Activated naive CD8-positive, alpha-beta T cell treated with anti-CD3 and anti-CD28 coated beads for 36 hours (primary cell): ENCODE results near the gene HOXA6. TPM values are rescaled to one million over a fixed set of nuclear protein-coding genes. Genes with fewer than 3 reads are reported as not detected.
A peak's percentile ranks its signal among the peaks of the same experiment; 100 is the strongest.

ENCODE experiments used
- DNase-seq: peaks from one replicate; pipeline ENCODE4 v3.0.0; 2021
- H3K27ac Mint-ChIP-seq: one replicate; pipeline ENCODE4 v1.8.0; 2022; ENCODE audit warnings: mild to moderate bottlenecking, moderate library complexity, mixed read lengths
- H3K27me3 Mint-ChIP-seq: one replicate; pipeline ENCODE4 v1.8.0; 2022; ENCODE audit warnings: mild to moderate bottlenecking, mixed read lengths
- H3K36me3 Mint-ChIP-seq: one replicate; pipeline ENCODE4 v1.8.0; 2021; ENCODE audit warnings: mild to moderate bottlenecking, mixed read lengths
- H3K4me1 Mint-ChIP-seq: one replicate; pipeline ENCODE4 v1.8.0; 2021; ENCODE audit warnings: mixed read lengths
- H3K4me3 Mint-ChIP-seq: one replicate; pipeline ENCODE4 v1.8.0; 2022; ENCODE audit warnings: mild to moderate bottlenecking, moderate library complexity, mixed read lengths
- H3K9me3 Mint-ChIP-seq: one replicate; pipeline ENCODE4 v1.8.0; 2022; ENCODE audit warnings: mixed read lengths
- total RNA-seq, 2 experiments: library from RNA; stranded (reverse); gene quantifications; one replicate each; pipeline ENCODE4 v1.2.3, GENCODE V29; 2021

Gene HOXA6
- total RNA-seq, 2 experiments from 2014 or later: not detected

- H3K4me3 Mint-ChIP-seq: no peak overlapping the region
- H3K27me3 Mint-ChIP-seq: peaks cover 92% of the 10 kb centered on the region
- no peaks in the 10 kb centered on the region for H3K9me3 Mint-ChIP-seq
- H3K4me1 Mint-ChIP-seq: peaks cover 32% of the 10 kb centered on the region
- no peaks in the 10 kb centered on the region for H3K36me3 Mint-ChIP-seq
- no peak for DNase-seq
- no peak overlapping the region for H3K27ac Mint-ChIP-seq
These were observed 15.2 kb upstream of the HOXA6 start for GRCh38 chr7:27162561-27163287.

DNA sequence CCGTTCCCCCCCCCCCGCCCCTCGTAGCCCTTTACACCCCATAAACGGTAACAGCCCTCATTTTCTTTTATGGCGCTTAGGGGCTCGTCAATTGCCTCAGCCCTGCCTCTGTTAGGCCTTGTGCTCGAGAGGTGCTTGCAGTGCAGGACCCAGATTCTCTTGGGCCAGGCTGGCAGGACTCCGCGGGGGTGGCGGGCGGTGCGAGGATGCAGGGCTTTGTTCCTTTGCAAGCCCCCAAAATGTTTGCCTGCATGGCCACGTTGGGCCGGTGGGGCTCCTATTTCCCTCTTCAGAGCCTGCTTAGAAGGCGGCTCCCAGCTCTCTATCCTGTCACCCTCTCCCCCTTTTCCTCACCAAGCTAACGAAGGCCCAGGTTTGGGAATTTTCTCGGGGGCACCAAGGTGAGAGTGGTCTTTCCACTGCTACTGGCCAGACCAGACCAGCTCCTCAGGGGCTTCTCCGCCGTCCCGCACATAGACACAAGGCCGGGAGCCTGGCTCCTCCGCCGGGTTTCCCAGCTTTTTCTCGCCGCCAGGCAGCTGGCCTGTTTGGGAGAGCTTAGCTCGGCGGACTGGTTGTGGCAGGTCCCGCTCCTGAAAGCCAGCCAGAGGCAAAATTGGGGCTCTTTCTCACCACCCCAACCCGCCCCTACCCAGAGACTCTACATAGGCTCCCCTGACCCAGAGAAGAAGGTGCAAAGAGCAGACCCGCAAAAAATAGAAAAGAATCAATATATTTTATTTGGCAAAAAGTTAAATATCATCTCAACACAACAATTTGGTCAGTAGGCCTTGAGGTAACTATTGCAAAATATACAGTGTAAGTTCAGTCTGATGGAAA is 14.4 kb upstream of the HOXA6 start:
- no peak for DNase-seq
- H3K4me3 Mint-ChIP-seq: no peak overlapping the region
- no peaks in the 10 kb centered on the region for H3K9me3 Mint-ChIP-seq
- H3K36me3 Mint-ChIP-seq: no peaks in the 10 kb centered on the region
- no peak overlapping the region for H3K27ac Mint-ChIP-seq
- H3K4me1 Mint-ChIP-seq: peaks cover 32% of the 10 kb centered on the region
- peaks cover 92% of the 10 kb centered on the region for H3K27me3 Mint-ChIP-seq

DNA sequence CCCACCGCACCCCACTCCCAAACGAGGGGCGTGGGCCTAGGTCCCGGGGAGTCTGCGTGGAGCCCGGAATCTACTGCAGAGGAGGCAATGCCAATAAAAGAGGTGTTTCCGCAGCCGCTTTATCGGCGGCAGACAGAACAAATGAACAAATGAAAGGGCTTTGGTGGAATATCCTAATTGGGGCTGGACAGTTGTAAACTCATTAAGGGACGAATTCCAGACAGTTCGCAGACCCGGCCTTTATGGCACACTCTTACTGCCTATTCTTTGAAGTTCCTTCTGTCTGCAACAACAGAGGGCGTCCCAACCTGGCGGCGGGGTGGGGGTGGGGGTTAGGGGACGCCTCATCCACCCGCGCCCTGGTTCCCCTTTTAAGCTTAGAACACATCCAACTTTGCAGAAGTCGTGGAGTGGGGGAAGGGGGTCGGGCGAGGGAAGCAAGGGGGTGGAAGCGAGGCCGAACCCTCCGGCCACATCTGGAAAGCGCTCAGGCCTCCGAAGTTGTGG is 13.7 kb upstream of the HOXA6 start:
- Mint-ChIP-seq H3K9me3 (no peaks in the 10 kb centered on the region), H3K27ac (no peak overlapping the region), H3K4me1 (peaks cover 32% of the 10 kb centered on the region), H3K36me3 (no peaks in the 10 kb centered on the region), H3K27me3 (peaks cover 92% of the 10 kb centered on the region), H3K4me3 (peak overlapping the region; percentile 58)
- no peak for DNase-seq

DNA sequence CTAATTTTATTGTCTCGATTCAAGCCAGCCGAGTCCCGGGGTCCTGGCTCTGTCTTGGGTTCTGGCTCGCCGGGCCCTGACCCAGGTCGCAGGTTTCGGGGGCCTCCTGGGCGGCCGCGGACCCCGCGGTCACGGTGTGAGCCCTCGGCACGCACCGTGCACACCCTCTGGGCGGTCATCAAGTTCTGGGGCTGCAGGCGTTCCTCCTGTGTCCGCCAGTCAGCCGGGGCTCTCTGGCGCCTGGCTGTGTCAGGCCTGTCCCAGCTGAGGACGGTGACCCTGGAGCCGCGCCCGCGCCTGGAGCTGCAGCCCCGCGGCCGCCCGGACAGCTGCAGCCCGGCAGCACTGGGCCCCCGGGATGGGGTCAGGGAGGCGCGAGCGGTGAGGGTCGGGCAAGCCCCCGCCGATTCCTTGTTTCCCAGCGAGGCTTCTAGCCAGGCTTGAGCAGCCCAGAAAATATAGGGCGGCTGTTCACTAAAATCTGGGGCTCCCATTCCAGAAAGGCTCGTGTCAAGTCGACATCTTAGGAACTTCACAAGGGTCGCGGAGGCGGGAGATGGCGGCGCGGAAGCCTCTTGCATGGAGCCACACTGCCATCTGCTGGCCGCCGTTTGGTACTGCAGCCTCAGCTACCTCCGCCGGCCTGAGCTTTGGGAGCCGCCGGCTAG is 13.1 kb upstream of the HOXA6 start:
- Mint-ChIP-seq H3K36me3 (no peaks in the 10 kb centered on the region), H3K27me3 (peaks cover 92% of the 10 kb centered on the region), H3K4me3 (peak overlapping the region; percentile 58), H3K9me3 (no peaks in the 10 kb centered on the region), H3K4me1 (peaks cover 32% of the 10 kb centered on the region), H3K27ac (no peak overlapping the region)
- DNase-seq: peak; percentile 80

GRCh38 chr7:27160145-27160545 is 12.6 kb upstream of the HOXA6 start:
- Mint-ChIP-seq H3K4me3 (peak overlapping the region; percentile 47), H3K36me3 (no peaks in the 10 kb centered on the region), H3K27me3 (peaks cover 92% of the 10 kb centered on the region), H3K27ac (no peak overlapping the region), H3K4me1 (peaks cover 32% of the 10 kb centered on the region), H3K9me3 (no peaks in the 10 kb centered on the region)
- no peak for DNase-seq

- peaks cover 2% of the 10 kb centered on the region for H3K36me3 Mint-ChIP-seq
- H3K4me3 Mint-ChIP-seq: peak overlapping the region; percentile 29
- no peak for DNase-seq
- no peak overlapping the region for H3K27ac Mint-ChIP-seq
- peaks cover 33% of the 10 kb centered on the region for H3K4me1 Mint-ChIP-seq
- no peaks in the 10 kb centered on the region for H3K9me3 Mint-ChIP-seq
- peaks cover 94% of the 10 kb centered on the region for H3K27me3 Mint-ChIP-seq
These were observed 11.9 kb upstream of the HOXA6 start for GRCh38 chr7:27159266-27160144.

GRCh38 chr7:27158436-27159265 is 11.1 kb upstream of the HOXA6 start:
- no peak overlapping the region for H3K4me3 Mint-ChIP-seq
- peaks cover 34% of the 10 kb centered on the region for H3K4me1 Mint-ChIP-seq
- H3K9me3 Mint-ChIP-seq: no peaks in the 10 kb centered on the region
- no peak for DNase-seq
- H3K27me3 Mint-ChIP-seq: peaks cover 94% of the 10 kb centered on the region
- no peak overlapping the region for H3K27ac Mint-ChIP-seq
- peaks cover 2% of the 10 kb centered on the region for H3K36me3 Mint-ChIP-seq

- Mint-ChIP-seq H3K4me1 (peaks cover 34% of the 10 kb centered on the region), H3K27me3 (peaks cover 94% of the 10 kb centered on the region), H3K9me3 (no peaks in the 10 kb centered on the region), H3K4me3 (no peak overlapping the region), H3K27ac (no peak overlapping the region), H3K36me3 (peaks cover 2% of the 10 kb centered on the region)
- DNase-seq: no peak
These were observed 10.3 kb upstream of the HOXA6 start for GRCh38 chr7:27157702-27158431.

DNA sequence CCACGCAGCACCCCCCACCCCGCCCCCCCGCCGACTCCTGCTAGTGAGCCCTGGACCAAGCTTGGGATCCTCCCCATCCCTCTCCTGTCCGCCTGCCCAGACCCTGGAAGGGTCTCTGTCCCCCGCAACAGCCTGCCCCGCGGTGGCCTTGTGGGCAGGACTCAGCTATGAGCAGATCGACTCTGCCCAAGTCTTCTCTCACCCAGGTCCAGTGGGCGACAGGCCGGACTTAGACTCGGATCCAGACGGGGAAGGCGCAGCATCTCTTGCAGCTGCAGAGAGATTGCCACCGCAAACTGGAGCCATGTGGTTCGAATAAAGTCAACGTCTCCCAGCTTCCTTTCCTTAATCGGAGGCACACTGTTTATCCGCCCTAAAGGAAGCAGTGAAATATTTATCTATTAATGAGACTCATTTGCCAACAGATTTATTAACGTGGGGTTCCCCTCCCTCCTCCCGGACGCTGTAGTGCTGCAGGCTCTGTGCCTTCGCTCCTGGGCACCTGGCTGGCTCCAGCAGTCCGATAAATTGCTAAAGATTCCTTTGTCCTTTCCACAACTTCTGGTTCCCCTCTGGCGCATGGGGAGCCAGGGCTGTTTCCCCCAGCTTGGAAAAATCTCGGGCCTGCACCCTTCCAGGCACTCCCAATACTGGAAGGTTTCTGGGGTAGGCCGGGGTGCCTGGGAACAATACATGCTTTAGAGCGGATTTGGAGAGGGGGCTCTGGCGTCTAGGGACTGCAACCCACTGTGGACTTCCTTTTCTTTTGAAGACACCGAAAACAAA is 9.5 kb upstream of the HOXA6 start:
- H3K27ac Mint-ChIP-seq: peak overlapping the region; percentile 66
- peaks cover 2% of the 10 kb centered on the region for H3K36me3 Mint-ChIP-seq
- H3K4me1 Mint-ChIP-seq: peaks cover 35% of the 10 kb centered on the region
- H3K4me3 Mint-ChIP-seq: no peak overlapping the region
- no peaks in the 10 kb centered on the region for H3K9me3 Mint-ChIP-seq
- peaks cover 94% of the 10 kb centered on the region for H3K27me3 Mint-ChIP-seq
- no peak for DNase-seq

- no peaks in the 10 kb centered on the region for H3K9me3 Mint-ChIP-seq
- H3K27me3 Mint-ChIP-seq: peaks cover 94% of the 10 kb centered on the region
- DNase-seq: no peak
- peak within 1 kb of the TSS; percentile 76 for H3K27ac Mint-ChIP-seq
- H3K4me1 Mint-ChIP-seq: peaks cover 41% of the 10 kb centered on the region
- H3K36me3 Mint-ChIP-seq: peaks cover 2% of the 10 kb centered on the region
- peak within 1 kb of the TSS; percentile 47 for H3K4me3 Mint-ChIP-seq
These were observed 8.9 kb upstream of the HOXA6 start, which contains the start of gene HOXA7 for GRCh38 chr7:27156508-27156898. HOXA7 (minus strand) TSS chr7:27156675; CDS start chr7:27156545, 130 bp downstream.

DNA sequence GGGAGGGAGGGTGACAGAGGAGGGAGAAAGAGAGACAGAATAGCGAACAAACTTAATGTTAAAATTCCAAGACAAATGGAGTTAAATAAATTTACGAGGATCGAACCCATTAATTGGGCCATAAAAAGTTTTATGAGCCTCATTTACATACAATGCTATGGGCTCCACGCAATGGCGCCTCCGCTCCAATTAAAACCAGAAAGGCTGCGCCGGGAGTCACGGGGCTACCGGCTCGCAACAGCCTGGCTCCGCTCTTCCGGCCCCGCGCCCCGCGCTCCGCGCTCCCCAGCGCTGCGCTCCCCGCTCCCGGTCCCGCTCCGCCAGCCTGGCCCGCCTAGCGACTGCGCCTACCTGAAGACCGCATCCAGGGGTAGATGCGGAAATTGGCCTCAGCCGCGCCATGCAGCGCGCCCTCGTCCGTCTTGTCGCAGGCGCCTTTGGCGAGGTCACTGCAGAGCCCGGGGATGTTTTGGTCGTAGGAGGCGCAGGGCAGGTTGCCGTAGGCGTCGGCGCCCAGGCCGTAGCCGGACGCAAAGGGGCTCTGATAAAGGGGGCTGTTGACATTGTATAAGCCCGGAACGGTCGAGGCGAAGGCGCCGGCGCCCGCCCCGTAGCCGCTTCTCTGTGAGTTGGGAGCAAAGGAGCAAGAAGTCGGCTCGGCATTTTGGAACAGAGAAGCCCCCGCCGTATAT is 8.4 kb upstream of the HOXA6 start:
- Mint-ChIP-seq H3K36me3 (peaks cover 2% of the 10 kb centered on the region), H3K4me3 (peak overlapping the region; percentile 47), H3K4me1 (peaks cover 44% of the 10 kb centered on the region), H3K27me3 (peaks cover 97% of the 10 kb centered on the region), H3K9me3 (no peaks in the 10 kb centered on the region), H3K27ac (peak overlapping the region; percentile 76)
- DNase-seq: no peak
